ENCODE data around the gene HDDC3.

DNA sequence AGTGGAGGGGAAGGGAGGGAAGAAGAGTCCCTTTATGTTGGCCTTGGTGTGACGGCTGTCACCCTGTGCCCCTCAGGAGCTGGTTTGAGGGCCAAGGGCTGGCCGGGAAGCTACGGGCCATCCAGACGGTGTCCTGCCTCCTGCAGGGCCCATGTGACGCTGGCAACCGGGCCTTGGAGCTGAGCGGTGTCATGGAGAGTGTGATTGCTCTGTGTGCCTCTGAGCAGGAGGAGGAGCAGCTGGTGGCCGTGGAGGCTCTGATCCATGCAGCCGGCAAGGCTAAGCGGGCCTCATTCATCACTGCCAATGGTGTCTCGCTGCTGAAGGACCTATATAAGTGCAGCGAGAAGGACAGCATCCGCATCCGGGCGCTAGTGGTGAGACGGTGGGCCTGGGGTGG, 14.2 kb upstream of the HDDC3 start:
- no peak for TF ChIP-seq CTCF (IDR thresholded peaks at IDR 0.05)
- no peak for TF ChIP-seq POLR2A (IDR thresholded peaks at IDR 0.05)

Data from right lobe of liver (tissue), 4 donors.